Thyroid gland (tissue), 4 donors: ENCODE data around the gene FGF18. TPM values are rescaled to one million over a fixed set of nuclear protein-coding genes. Genes with fewer than 3 reads are reported as not detected.

Experiments used
- DNase-seq, 2 donors: peaks; one replicate each; pipeline ENCODE4 v3.0.0-alpha.2; 2019
- H3K27ac ChIP-seq, 3 donors: fragments of 200-600 bp; sonication (generic); 1 replicate in 2 of 3; 2 replicates in 1 of 3; pipeline ENCODE4 v1.5.1; 2016 to 2019; ENCODE audit warnings: mild to moderate bottlenecking in 1 of 3, moderate library complexity in 1 of 3
- H3K27me3 ChIP-seq: fragments of 200-600 bp; sonication (generic); one replicate; pipeline ENCODE4 v1.5.1; 2019
- H3K36me3 ChIP-seq, 2 donors: fragments of 200-600 bp; sonication (generic); one replicate each; pipeline ENCODE4 v1.5.1; 2016 to 2019
- H3K4me1 ChIP-seq, 2 donors: fragments of 200-600 bp; sonication (generic); one replicate each; pipeline ENCODE4 v1.5.1; 2017 to 2019
- H3K4me3 ChIP-seq, 3 donors: fragments of 200-600 bp; sonication (generic); replicated peaks in 1 of 3; 1 replicate in 2 of 3; 2 replicates in 1 of 3; pipeline ENCODE4 v1.5.1; 2016; ENCODE audit warnings: mild to moderate bottlenecking in 1 of 3
- H3K9me3 ChIP-seq: fragments of 200-600 bp; sonication (generic); one replicate; pipeline ENCODE4 v1.5.1; 2017
- POLR2A ChIP-seq, 2 donors: fragments of 450-650 bp; IDR thresholded peaks; one replicate each; pipeline ENCODE4 v1.6.1; 2017; ENCODE audit warnings: antibody characterized with exemption in 2 of 2, mild to moderate bottlenecking in 2 of 2, moderate library complexity in 1 of 2
- WGBS, 2 donors: methylation state at CpG; one replicate each; pipeline ENCODE4 v1.1.5; 2017; 5-methylcytosine and 5-hydroxymethylcytosine counted together
- intact Hi-C: fragments of 100-400 bp; cut with DNase I; formaldehyde crosslinking; loops from one replicate; pipeline ENCODE4 v1.15.1; 2023
- total RNA-seq, 4 donors: library from RNA; depleted of rRNA; stranded (reverse); fragments of >200 nt; gene quantifications; one replicate each; pipeline ENCODE4 v1.2.3, GENCODE V29; 2016
- TF ChIP-seq, protein P1 (sequence below), 6 experiments: fragments of 200-600 bp in 3 of 6; fragments of 450-650 bp in 3 of 6; sonication (generic) in 3 of 6; IDR thresholded peaks; one replicate each; pipeline ENCODE4 v1.5.1; 2016 to 2019; ENCODE audit warnings: antibody characterized with exemption in 6 of 6, mild to moderate bottlenecking in 2 of 6, inconsistent platforms in 1 of 6, moderate library complexity in 1 of 6

The FGF18 gene
- total RNA-seq, 4 donors from 2014 or later, result 0.67 to 1.4 (median 1.0) TPM; not detected in 1

DNA sequence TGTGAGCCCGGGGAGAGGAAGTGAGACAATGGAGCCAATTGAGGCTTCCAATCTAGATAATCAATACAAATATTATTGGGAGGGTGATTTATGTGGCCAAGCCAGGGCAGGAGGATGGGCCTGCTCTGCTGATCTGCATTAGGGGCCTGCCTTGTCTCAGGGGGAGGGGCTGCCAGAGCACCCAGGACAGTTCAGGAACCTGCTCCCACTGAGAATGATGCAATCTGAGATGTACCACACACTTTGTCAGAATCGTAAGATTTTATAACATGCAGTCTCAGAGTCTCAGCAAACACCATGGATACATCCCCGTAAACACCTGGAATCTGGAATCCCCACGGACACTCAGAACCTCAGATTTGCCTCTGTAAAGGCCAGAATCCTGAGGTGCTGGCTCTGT is 19.3 kb downstream of the FGF18 start:
- Histone ChIP-seq H3K36me3 (no peaks in the 10 kb centered on the region), H3K4me3 (no peak overlapping the region), H3K4me1 (no peaks in the 10 kb centered on the region), H3K27ac (no peak overlapping the region), H3K9me3 (no peaks in the 10 kb centered on the region), H3K27me3 (no peaks in the 10 kb centered on the region)
- intact Hi-C loops, result no loop called here
- 91 to 92% methylated on average over 4 of the region's 4 CpGs for WGBS, 2 donors
- no peak for TF ChIP-seq POLR2A (IDR thresholded peaks at IDR 0.05)
- TF ChIP-seq, protein P1, sequence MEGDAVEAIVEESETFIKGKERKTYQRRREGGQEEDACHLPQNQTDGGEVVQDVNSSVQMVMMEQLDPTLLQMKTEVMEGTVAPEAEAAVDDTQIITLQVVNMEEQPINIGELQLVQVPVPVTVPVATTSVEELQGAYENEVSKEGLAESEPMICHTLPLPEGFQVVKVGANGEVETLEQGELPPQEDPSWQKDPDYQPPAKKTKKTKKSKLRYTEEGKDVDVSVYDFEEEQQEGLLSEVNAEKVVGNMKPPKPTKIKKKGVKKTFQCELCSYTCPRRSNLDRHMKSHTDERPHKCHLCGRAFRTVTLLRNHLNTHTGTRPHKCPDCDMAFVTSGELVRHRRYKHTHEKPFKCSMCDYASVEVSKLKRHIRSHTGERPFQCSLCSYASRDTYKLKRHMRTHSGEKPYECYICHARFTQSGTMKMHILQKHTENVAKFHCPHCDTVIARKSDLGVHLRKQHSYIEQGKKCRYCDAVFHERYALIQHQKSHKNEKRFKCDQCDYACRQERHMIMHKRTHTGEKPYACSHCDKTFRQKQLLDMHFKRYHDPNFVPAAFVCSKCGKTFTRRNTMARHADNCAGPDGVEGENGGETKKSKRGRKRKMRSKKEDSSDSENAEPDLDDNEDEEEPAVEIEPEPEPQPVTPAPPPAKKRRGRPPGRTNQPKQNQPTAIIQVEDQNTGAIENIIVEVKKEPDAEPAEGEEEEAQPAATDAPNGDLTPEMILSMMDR (IDR thresholded peaks at IDR 0.05), result no peak
- no peak for DNase-seq

DNA sequence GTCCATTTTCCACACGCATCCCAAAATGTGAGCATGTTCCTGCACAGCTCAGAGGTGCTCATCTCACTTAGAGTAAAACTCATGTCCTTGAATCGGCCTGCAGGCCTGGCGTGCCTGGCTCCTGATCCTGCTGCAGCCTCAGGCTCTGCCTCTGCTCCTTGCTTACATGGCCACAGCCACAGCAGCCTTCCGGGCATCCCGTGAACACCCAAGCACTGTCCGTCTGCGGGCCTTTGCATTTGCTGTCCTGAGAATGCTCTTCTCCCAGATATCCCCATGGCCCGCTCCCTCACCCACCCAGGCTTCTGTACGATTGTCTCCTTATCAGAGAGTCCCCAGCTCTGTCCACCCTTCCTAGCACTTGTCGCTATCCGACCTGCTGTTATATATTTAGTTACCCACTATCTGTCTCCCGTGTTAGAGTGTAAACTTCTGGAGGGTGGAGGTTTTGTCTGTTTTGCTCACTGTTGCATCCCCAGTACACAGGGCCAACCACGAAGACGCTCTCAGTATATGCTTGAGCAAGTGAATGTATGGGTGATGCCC is 21.9 kb downstream of the FGF18 start:
- DNase-seq, result no peak
- TF ChIP-seq, protein P1 (IDR thresholded peaks at IDR 0.05), result no peak
- no peak for TF ChIP-seq POLR2A (IDR thresholded peaks at IDR 0.05)
- no peak overlapping the region for H3K4me3 ChIP-seq
- 93 to 95% methylated on average over 11 to 14 of the region's 14 CpGs for WGBS, 2 donors
- intact Hi-C loops, result no loop called here
- H3K36me3 ChIP-seq, result no peaks in the 10 kb centered on the region
- no peaks in the 10 kb centered on the region for H3K27me3 ChIP-seq
- no peaks in the 10 kb centered on the region for H3K4me1 ChIP-seq
- no peak overlapping the region for H3K27ac ChIP-seq
- H3K9me3 ChIP-seq, result no peaks in the 10 kb centered on the region

DNA sequence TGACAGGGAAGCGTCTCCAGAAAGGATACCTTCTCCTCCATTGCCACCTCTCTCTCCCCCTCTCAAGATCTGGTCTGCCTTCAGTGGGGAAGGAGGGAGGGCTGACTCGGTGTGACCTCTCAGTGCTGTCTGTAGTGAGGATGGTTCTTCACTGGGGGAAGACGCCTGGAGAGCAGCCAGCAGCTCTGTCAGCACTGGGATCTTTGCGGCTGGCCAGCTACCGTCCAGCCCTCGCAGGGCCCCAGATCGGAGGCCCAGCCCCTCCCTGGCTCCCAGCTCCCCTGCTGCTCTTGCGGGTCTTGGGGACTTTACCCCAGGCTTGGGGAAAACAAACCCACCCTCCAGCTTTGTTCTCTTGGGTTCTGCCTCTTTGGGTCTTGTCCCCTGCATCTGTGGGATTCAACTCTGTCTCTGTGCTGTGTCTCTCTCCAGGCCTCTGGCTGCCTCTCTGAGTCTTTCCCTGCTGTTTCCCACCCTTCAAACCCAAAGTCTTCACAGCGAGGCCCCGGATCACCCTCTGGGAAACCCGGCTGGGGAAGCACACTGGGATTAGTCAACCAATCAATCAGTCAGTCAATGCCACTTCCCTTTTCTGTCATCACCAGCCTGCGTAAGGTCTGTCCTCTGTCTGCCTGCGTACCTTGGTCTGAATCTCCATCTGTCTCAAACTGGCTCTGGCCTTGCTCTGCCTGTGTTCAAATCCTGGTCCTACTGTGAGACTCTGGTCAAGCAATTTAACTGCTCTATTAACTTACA is 23.0 kb downstream of the FGF18 start:
- Histone ChIP-seq H3K27me3 (no peaks in the 10 kb centered on the region), H3K4me1 (no peaks in the 10 kb centered on the region), H3K27ac (no peak overlapping the region), H3K9me3 (no peaks in the 10 kb centered on the region), H3K4me3 (no peak overlapping the region), H3K36me3 (no peaks in the 10 kb centered on the region)
- peak; percentile 7 to 18 for DNase-seq
- TF ChIP-seq POLR2A (IDR thresholded peaks at IDR 0.05), result no peak
- TF ChIP-seq, protein P1 (IDR thresholded peaks at IDR 0.05), result no peak
- WGBS, 2 donors, result 62% methylated on average over 12 to 13 of the region's 13 CpGs
- intact Hi-C loops, result no loop called here

DNA sequence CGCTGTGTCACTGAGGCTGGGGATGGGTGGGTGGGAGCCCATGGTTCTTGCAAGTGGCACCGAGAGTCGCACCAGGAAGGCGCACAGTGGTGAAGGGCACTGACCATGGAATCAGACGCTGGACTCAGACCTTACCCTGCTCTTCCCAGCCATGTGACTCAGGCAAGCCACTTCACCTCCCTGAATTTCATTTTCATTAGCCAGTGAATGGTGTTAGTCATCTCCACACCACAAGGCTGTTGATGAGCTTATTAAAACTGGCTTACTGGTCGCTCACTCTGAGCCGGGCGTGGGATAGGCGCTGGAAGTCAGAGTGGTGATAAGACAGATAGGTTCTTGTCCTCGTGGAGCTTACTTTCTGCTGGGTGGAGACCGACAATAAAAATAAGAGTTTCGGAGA is 25.1 kb downstream of the FGF18 start:
- Histone ChIP-seq H3K27me3 (no peaks in the 10 kb centered on the region), H3K4me3 (no peak overlapping the region), H3K4me1 (no peaks in the 10 kb centered on the region), H3K27ac (no peak overlapping the region), H3K36me3 (no peaks in the 10 kb centered on the region), H3K9me3 (no peaks in the 10 kb centered on the region)
- intact Hi-C loops, result no loop called here
- 94 to 96% methylated on average over 12 of the region's 12 CpGs for WGBS, 2 donors
- TF ChIP-seq, protein P1 (IDR thresholded peaks at IDR 0.05), result no peak
- no peak for TF ChIP-seq POLR2A (IDR thresholded peaks at IDR 0.05)
- no peak for DNase-seq
